Lower leg skin (tissue), 3 donors: ENCODE results near the gene GALNT2.

Source experiments
- POLR2A ChIP-seq, 2 donors: fragments of 450-650 bp; IDR thresholded peaks; one replicate each; pipeline ENCODE4 v1.6.1; 2016 to 2017; ENCODE audit warnings: antibody characterized with exemption in 2 of 2, mild to moderate bottlenecking in 1 of 2, moderate library complexity in 1 of 2
- TF ChIP-seq, protein P1 (sequence below), 3 donors: fragments of 450-650 bp; IDR thresholded peaks; one replicate each; pipeline ENCODE4 v1.5.1; 2016; ENCODE audit warnings: antibody characterized with exemption in 3 of 3, mild to moderate bottlenecking in 3 of 3, moderate library complexity in 2 of 3

- TF ChIP-seq POLR2A (IDR thresholded peaks at IDR 0.05): no peak
- TF ChIP-seq, protein P1, sequence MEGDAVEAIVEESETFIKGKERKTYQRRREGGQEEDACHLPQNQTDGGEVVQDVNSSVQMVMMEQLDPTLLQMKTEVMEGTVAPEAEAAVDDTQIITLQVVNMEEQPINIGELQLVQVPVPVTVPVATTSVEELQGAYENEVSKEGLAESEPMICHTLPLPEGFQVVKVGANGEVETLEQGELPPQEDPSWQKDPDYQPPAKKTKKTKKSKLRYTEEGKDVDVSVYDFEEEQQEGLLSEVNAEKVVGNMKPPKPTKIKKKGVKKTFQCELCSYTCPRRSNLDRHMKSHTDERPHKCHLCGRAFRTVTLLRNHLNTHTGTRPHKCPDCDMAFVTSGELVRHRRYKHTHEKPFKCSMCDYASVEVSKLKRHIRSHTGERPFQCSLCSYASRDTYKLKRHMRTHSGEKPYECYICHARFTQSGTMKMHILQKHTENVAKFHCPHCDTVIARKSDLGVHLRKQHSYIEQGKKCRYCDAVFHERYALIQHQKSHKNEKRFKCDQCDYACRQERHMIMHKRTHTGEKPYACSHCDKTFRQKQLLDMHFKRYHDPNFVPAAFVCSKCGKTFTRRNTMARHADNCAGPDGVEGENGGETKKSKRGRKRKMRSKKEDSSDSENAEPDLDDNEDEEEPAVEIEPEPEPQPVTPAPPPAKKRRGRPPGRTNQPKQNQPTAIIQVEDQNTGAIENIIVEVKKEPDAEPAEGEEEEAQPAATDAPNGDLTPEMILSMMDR (IDR thresholded peaks at IDR 0.05): no peak
Measured at GRCh38 chr1:230303822-230304221, 236.8 kb downstream of the GALNT2 start.
